SKM-1 (cell line): ENCODE data around the gene CATSPERZ.

Experiments used
- DNase-seq: peaks from one replicate; lab custom pipeline; 2025; ENCODE audit not compliant: unreplicated experiment; lab: John Stamatoyannopoulos, UW

CATSPERZ gene

GRCh38 chr11:64263947-64264317 is 36.2 kb upstream of the CATSPERZ start:
- no peak for DNase-seq

- no peak for DNase-seq
Observed at GRCh38 chr11:64264371-64264852, 35.7 kb upstream of the CATSPERZ start.

GRCh38 chr11:64265176-64266160 is 34.7 kb upstream of the CATSPERZ start:
- no peak for DNase-seq

GRCh38 chr11:64266339-64266738 is 33.8 kb upstream of the CATSPERZ start:
- no peak for DNase-seq

- DNase-seq = no peak
Observed at GRCh38 chr11:64267207-64267945, 32.8 kb upstream of the CATSPERZ start.

- no peak for DNase-seq
Observed at GRCh38 chr11:64268025-64268892, 31.9 kb upstream of the CATSPERZ start.

- DNase-seq = no peak
Observed at GRCh38 chr11:64268893-64269539, 31.1 kb upstream of the CATSPERZ start.

GRCh38 chr11:64269540-64270220 is 30.5 kb upstream of the CATSPERZ start:
- peak; percentile 98 for DNase-seq

- no peak for DNase-seq
Observed at GRCh38 chr11:64275031-64275800, 24.9 kb upstream of the CATSPERZ start.

GRCh38 chr11:64275841-64276240 is 24.3 kb upstream of the CATSPERZ start:
- no peak for DNase-seq

GRCh38 chr11:64276653-64277431 is 23.3 kb upstream of the CATSPERZ start:
- no peak for DNase-seq

- no peak for DNase-seq
Observed at GRCh38 chr11:64278576-64279190, 21.5 kb upstream of the CATSPERZ start.

GRCh38 chr11:64281957-64282770 is 18.0 kb upstream of the CATSPERZ start:
- no peak for DNase-seq

GRCh38 chr11:64283092-64283491 is 17.1 kb upstream of the CATSPERZ start:
- DNase-seq = no peak

GRCh38 chr11:64284048-64284961 is 15.9 kb upstream of the CATSPERZ start, which contains the start of gene BAD:
BAD (minus strand) TSS chr11:64284665; CDS start chr11:64284368, 297 bp downstream.
- DNase-seq = peak; percentile 87
